ENCODE measurements around the gene GSTP1. TPM values are rescaled to one million over a fixed set of nuclear protein-coding genes. Genes with fewer than 3 reads are reported as not detected.
"Not testable (repeated sequence)": the region's sequence is repeated elsewhere in the genome, so short reads cannot be mapped to it uniquely, and the experiment has no call there.

GSTP1 gene
- polyA plus RNA-seq, 3 donors = 853 to 1,483 (median 1,250) TPM

- H3K9ac ChIP-seq (ENCODE audit: insufficient read depth, low read length, poor library complexity, severe bottlenecking); H3K36me3 ChIP-seq (replicated peaks in 1 of 2; ENCODE audit: control insufficient read depth in 1 of 2, insufficient read depth in 2 of 2, low read length in 2 of 2); H2AFZ ChIP-seq (ENCODE audit: insufficient read depth, low read depth, low read length, poor library complexity, severe bottlenecking); H3K27ac ChIP-seq (ENCODE audit: low read depth in 1 of 2, low read length in 2 of 2); H3K4me3 Mint-ChIP-seq; H3K9me3 ChIP-seq (replicated peaks in 1 of 2; ENCODE audit: control insufficient read depth in 1 of 2, insufficient read depth in 1 of 2, low read length in 2 of 2); H3K27ac Mint-ChIP-seq; H3K79me2 ChIP-seq (ENCODE audit: insufficient read depth, low read length); H3K27me3 ChIP-seq (ENCODE audit: control insufficient read depth in 2 of 2, insufficient read depth in 2 of 2, low read length in 2 of 2); H4K20me1 ChIP-seq (ENCODE audit: insufficient read depth, low read length); H3K4me3 ChIP-seq (replicated peaks in 1 of 3; ENCODE audit: low read depth in 2 of 3, low read length in 3 of 3); H3K4me1 ChIP-seq (ENCODE audit: control insufficient read depth in 1 of 2, insufficient read depth in 2 of 2, low read length in 2 of 2); H3K4me2 ChIP-seq (replicated peaks; ENCODE audit: extremely low read depth, low read length, poor library complexity, severe bottlenecking); intact Hi-C loops (cut with micrococcal nuclease); DNase-seq; H3K36me3 Mint-ChIP-seq: not testable (repeated sequence)
- Mint-ChIP-seq H3K4me1 (peaks cover 18% of the 10 kb centered on the region), H3K27me3 (ENCODE audit: low read depth in 3 of 3) (peaks cover 8 to 29% (median 11%) of the 10 kb centered on the region in 3 donors), H3K9me3 (peaks cover 2 to 11% (median 5%) of the 10 kb centered on the region in 7 donors)
- WGBS (ENCODE audit: insufficient coverage) = 89% methylated on average over 6 of the region's 26 CpGs
Measured at GRCh38 chr11:67597963-67598362, 14.4 kb downstream of the GSTP1 start.

DNA sequence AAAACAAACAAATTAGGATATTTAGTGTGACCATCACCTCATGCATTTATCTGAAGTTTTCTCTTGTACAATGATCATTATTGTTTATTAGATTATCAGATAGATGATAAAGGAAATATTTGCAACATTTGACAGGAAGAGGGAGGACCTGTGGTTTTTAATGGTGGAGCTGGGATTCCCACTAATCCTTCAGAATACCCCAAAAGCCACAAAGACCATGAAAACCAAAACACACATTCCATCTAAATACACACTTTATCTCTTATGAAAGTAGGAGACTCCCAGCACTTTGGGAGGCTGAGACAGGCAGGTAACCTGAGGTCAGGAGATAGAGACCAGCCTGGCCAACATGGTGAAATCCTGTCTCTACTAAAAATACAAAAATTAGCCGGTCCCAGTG, 15.5 kb downstream of the GSTP1 start:
- WGBS (ENCODE audit: insufficient coverage) = 83% methylated on average over 1 of the region's 1 CpG
- intact Hi-C loops (cut with micrococcal nuclease) = no loop called here

More for the DNA sequence above, 15.5 kb downstream of the GSTP1 start:
- H3K4me2 ChIP-seq (replicated peaks; ENCODE audit: extremely low read depth, low read length, poor library complexity, severe bottlenecking) = no peak overlapping the region
- H3K27ac Mint-ChIP-seq = no peak overlapping the region
- no peaks in the 10 kb centered on the region for H3K36me3 ChIP-seq (replicated peaks in 1 of 2; ENCODE audit: control insufficient read depth in 1 of 2, insufficient read depth in 2 of 2, low read length in 2 of 2)
- H3K4me3 Mint-ChIP-seq = peak overlapping the region in 1 of 2 donors; percentile 21
- no peak overlapping the region for H2AFZ ChIP-seq (ENCODE audit: insufficient read depth, low read depth, low read length, poor library complexity, severe bottlenecking)
- no peak overlapping the region for H3K27ac ChIP-seq (ENCODE audit: low read depth in 1 of 2, low read length in 2 of 2)
- H3K27me3 ChIP-seq (ENCODE audit: control insufficient read depth in 2 of 2, insufficient read depth in 2 of 2, low read length in 2 of 2) = peaks cover 0 to 7% of the 10 kb centered on the region in 2 donors
- peaks cover 7 to 10% of the 10 kb centered on the region in 2 donors for H3K4me1 ChIP-seq (ENCODE audit: control insufficient read depth in 1 of 2, insufficient read depth in 2 of 2, low read length in 2 of 2)
- H3K9ac ChIP-seq (ENCODE audit: insufficient read depth, low read length, poor library complexity, severe bottlenecking) = no peak overlapping the region
- H3K27me3 Mint-ChIP-seq (ENCODE audit: low read depth in 3 of 3) = peaks cover 8 to 31% (median 14%) of the 10 kb centered on the region in 3 donors
- no peaks in the 10 kb centered on the region for H4K20me1 ChIP-seq (ENCODE audit: insufficient read depth, low read length)
- TF ChIP-seq, protein P1, sequence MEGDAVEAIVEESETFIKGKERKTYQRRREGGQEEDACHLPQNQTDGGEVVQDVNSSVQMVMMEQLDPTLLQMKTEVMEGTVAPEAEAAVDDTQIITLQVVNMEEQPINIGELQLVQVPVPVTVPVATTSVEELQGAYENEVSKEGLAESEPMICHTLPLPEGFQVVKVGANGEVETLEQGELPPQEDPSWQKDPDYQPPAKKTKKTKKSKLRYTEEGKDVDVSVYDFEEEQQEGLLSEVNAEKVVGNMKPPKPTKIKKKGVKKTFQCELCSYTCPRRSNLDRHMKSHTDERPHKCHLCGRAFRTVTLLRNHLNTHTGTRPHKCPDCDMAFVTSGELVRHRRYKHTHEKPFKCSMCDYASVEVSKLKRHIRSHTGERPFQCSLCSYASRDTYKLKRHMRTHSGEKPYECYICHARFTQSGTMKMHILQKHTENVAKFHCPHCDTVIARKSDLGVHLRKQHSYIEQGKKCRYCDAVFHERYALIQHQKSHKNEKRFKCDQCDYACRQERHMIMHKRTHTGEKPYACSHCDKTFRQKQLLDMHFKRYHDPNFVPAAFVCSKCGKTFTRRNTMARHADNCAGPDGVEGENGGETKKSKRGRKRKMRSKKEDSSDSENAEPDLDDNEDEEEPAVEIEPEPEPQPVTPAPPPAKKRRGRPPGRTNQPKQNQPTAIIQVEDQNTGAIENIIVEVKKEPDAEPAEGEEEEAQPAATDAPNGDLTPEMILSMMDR (IDR thresholded peaks at IDR 0.05) = no peak
- H3K9me3 Mint-ChIP-seq = peaks cover 2 to 12% (median 5%) of the 10 kb centered on the region in 7 donors
- H3K4me3 ChIP-seq (replicated peaks in 1 of 3; ENCODE audit: low read depth in 2 of 3, low read length in 3 of 3) = no peak overlapping the region
- peaks cover 18% of the 10 kb centered on the region for H3K4me1 Mint-ChIP-seq
- no peaks in the 10 kb centered on the region for H3K9me3 ChIP-seq (replicated peaks in 1 of 2; ENCODE audit: control insufficient read depth in 1 of 2, insufficient read depth in 1 of 2, low read length in 2 of 2)
- DNase-seq = no peak
- no peaks in the 10 kb centered on the region for H3K79me2 ChIP-seq (ENCODE audit: insufficient read depth, low read length)
- no peaks in the 10 kb centered on the region for H3K36me3 Mint-ChIP-seq
